Neural crest cell (in vitro differentiated cells): Measurements from ENCODE around the gene ROBO1. TPM values are rescaled to one million over a fixed set of nuclear protein-coding genes. Genes with fewer than 3 reads are reported as not detected.

Experiments used
- DNase-seq: peaks from one replicate; pipeline ENCODE4 v3.0.0; 2021; ENCODE audit warnings: low read depth, mixed read lengths, low spot score
- H3K27ac Mint-ChIP-seq: one replicate; pipeline ENCODE4 v1.8.0; 2021; ENCODE audit warnings: mild to moderate bottlenecking, mixed read lengths; ENCODE audit not compliant: unreplicated experiment
- H3K27me3 Mint-ChIP-seq: 2 replicates; pipeline ENCODE4 v1.8.0; 2021; ENCODE audit warnings: low read depth, mild to moderate bottlenecking, mixed read lengths
- H3K36me3 Mint-ChIP-seq: 2 replicates; pipeline ENCODE4 v1.8.0; 2021; ENCODE audit warnings: low read depth, mild to moderate bottlenecking, mixed read lengths
- H3K4me1 Mint-ChIP-seq: 2 replicates; pipeline ENCODE4 v1.8.0; 2021; ENCODE audit warnings: mixed read lengths
- H3K4me3 Mint-ChIP-seq: one replicate; pipeline ENCODE4 v1.8.0; 2021; ENCODE audit warnings: mild to moderate bottlenecking, mixed read lengths
- H3K9me3 Mint-ChIP-seq: 2 replicates; pipeline ENCODE4 v1.8.0; 2021; ENCODE audit warnings: mixed read lengths
- CTCF ChIP-seq: fragments of 200-600 bp; sonication (generic); conservative IDR thresholded peaks from 2 replicates; pipeline ENCODE4 v1.5.0; 2021; ENCODE audit warnings: antibody characterized with exemption, mild to moderate bottlenecking
- total RNA-seq: library from RNA; stranded (reverse); gene quantifications from 2 replicates; pipeline ENCODE4 v1.2.1, GENCODE V29; 2021

Gene ROBO1
- total RNA-seq, 1 donor from 2014 or later, result 88.7 TPM

- Mint-ChIP-seq H3K27me3 (no peaks in the 10 kb centered on the region), H3K4me1 (peaks cover 13% of the 10 kb centered on the region), H3K27ac (no peak overlapping the region), H3K4me3 (no peak overlapping the region), H3K36me3 (peaks cover 13% of the 10 kb centered on the region), H3K9me3 (peaks cover 7% of the 10 kb centered on the region)
- TF ChIP-seq CTCF, result no peak
- no peak for DNase-seq
Observed at GRCh38 chr3:78589778-78590177, 1178.0 kb downstream of the ROBO1 start.

DNA sequence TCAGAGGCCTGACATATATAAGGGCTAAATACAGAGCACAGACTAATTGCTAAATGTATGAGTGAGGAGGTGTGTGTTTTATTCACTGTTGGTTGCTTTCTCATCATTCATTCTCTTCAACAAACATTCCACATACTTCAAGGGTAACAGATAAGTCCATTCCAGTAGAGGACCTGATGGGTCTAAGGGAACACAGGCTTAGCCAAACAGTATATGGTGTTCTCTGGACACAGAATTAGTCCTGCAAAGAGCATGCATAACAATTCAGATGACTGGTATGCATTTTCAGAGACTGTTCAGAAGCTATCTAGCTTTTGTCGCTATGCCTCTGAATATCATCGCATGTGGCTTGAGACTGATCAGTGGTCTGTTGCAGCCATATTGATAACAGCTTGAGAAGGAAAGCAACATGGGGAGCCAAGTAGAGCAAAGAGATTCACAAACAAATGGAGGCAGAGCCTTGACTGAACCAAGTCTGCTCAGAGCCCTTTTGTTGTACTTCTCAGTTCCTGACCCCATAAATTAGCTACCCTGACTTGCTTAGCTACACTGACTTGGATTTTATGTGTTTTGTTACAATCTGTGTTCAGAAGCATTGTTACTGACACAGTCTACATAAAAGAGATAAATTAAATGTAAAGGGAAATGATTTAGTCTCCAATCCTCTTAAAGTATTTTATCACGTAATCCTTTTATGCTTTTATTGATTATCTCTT is 1178.7 kb downstream of the ROBO1 start:
- Mint-ChIP-seq H3K4me3 (no peak overlapping the region), H3K27ac (no peak overlapping the region), H3K27me3 (no peaks in the 10 kb centered on the region), H3K36me3 (peaks cover 12% of the 10 kb centered on the region), H3K4me1 (peaks cover 13% of the 10 kb centered on the region), H3K9me3 (peaks cover 9% of the 10 kb centered on the region)
- DNase-seq, result no peak
- TF ChIP-seq CTCF, result no peak

- Mint-ChIP-seq H3K4me3 (no peak overlapping the region), H3K27me3 (no peaks in the 10 kb centered on the region), H3K9me3 (peaks cover 6% of the 10 kb centered on the region), H3K27ac (no peak overlapping the region), H3K36me3 (peaks cover 7% of the 10 kb centered on the region), H3K4me1 (no peaks in the 10 kb centered on the region)
- no peak for TF ChIP-seq CTCF
- no peak for DNase-seq
Observed at GRCh38 chr3:78580681-78581080, 1187.1 kb downstream of the ROBO1 start.

GRCh38 chr3:78571486-78571885 is 1196.3 kb downstream of the ROBO1 start:
- no peak overlapping the region for H3K27ac Mint-ChIP-seq
- TF ChIP-seq CTCF, result no peak
- no peak for DNase-seq
- H3K36me3 Mint-ChIP-seq, result no peaks in the 10 kb centered on the region
- H3K4me3 Mint-ChIP-seq, result no peak overlapping the region
- no peaks in the 10 kb centered on the region for H3K27me3 Mint-ChIP-seq
- no peaks in the 10 kb centered on the region for H3K4me1 Mint-ChIP-seq
- no peaks in the 10 kb centered on the region for H3K9me3 Mint-ChIP-seq

GRCh38 chr3:78570496-78570895 is 1197.3 kb downstream of the ROBO1 start:
- Mint-ChIP-seq H3K9me3 (peaks cover 7% of the 10 kb centered on the region), H3K27me3 (no peaks in the 10 kb centered on the region), H3K4me1 (no peaks in the 10 kb centered on the region), H3K27ac (no peak overlapping the region), H3K36me3 (peaks cover 4% of the 10 kb centered on the region), H3K4me3 (no peak overlapping the region)
- DNase-seq, result no peak
- no peak for TF ChIP-seq CTCF
